Suppressor macrophage (primary cell): ENCODE measurements around the gene CCDC47.

ENCODE experiments used
- DNase-seq, 4 experiments: peaks; one replicate each; pipeline ENCODE4 v3.0.0-alpha.2; 2020 to 2022

CCDC47 gene

GRCh38 chr17:63780928-63781327 lies 7.5 kb upstream of the CCDC47 start:
- DNase-seq: no peak

DNA sequence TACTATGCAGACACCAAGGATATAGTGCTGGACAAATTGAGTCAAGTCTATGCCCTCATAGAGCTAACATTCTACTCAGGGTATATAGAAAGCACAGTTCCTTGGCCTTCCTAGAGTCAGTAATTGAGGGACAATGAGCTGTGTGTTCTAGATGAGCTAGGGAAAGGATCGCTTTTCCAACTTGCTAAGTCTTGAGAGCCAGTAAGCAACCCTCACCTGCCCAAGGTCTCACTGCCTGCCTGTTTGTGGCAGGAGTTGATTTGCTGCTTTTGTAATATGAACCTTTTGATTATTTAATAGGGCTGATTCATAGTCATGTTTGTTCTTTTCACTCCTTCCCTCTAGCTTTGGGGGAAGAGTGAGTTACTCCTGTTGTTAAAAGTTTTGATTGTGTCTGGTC lies 7.1 kb upstream of the CCDC47 start:
- DNase-seq: no peak

- DNase-seq: no peak
These were observed 2.0 kb upstream of the CCDC47 start for GRCh38 chr17:63775420-63775819.

GRCh38 chr17:63774969-63775265 lies 1.5 kb upstream of the CCDC47 start:
- peak; percentile 34 to 59 (median 53) for DNase-seq

DNA sequence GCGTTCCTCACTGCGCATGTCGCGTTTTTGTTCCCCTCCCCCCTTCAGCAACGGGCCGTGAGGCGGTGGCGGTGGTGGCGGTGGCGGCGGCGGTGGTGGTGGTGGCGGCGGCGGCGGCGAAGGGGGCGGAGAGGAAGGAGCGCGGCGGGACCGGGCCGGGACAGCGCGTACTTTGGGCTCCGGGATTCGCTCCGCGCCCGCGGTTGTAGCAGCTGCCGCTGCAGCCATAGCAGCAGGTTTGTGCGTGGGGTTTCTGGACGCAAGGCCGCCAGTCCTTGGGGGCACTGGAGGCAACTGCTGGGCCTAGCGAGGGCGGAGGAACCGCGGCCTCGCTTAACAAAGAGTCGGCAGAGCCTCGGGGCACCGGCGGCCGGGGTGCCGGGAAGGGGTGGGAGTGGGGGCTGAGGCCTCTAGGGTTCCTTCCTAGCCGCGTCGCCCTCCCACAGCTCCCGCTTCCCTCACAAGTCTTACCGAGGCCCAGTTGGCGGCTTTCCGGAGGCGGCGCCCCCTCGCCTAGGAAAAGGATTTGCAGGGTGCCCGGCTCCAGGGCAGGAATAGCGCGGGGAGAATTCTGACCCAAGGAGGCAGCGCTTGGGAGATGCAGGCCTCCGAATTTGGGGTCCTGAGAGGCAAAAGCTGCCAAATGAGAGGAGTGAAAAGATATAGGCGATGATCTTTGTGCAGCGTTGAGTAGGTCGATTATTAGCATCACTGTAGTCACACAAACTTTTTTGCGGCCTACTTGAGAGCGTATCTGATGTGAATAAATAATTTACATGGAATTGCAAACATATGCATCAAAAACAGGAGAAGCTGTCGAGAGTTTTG lies 958 bp upstream of the CCDC47 start, which contains the start of gene DDX42:
DDX42 (plus strand) TSS at position 30 of the 828 bp plus-strand sequence. CDS start 12,880 bp downstream, outside the sequence.
- peak in 3 of 4 experiments; percentile 48 to 95 (median 70) for DNase-seq

DNA sequence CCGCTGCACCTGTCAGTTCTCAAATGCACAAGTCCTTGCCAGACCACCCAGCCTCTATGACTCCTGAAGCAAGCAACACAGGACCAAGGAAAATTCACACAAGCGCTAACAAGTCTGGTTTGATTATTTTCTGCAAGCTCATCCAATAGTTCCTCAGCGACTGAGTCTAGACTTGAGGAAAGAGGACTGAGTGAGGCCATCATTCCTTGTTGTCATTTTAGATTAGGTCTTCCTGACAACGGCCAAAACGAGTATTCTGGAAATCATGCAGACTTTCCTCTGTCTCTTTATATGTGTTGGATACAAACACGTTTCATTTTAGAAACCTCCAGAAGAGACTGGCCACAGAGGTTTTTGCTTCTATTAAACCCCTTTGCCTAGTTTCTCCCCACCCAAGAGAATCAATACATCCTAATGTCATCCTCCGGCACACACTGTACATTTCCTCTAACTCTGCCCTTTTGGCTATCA lies 561 bp downstream of the CCDC47 start:
- peak; percentile 32 to 50 (median 38) for DNase-seq

- DNase-seq: no peak
These were observed 5.0 kb downstream of the CCDC47 start for GRCh38 chr17:63768433-63768832.

- no peak for DNase-seq
These were observed 6.6 kb downstream of the CCDC47 start for GRCh38 chr17:63766754-63767153.

DNA sequence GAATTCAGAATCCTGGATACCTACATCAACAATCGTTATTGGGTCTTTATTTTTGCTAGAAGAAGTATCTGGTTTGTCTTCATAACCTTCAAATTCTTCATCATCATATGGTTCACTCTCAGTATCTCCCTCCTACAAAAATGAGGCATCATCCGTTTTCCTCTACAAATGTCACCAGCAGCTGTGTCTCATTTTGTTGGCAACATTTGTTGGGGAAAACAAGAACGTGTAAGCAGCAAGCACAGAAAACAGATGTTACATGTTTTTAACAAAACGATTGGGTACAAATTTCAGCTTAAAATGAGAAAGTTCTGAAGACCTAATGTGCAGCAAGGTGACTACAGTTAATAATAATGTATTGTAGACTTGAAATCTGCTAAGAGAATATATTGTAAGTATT lies 8.7 kb downstream of the CCDC47 start:
- no peak for DNase-seq

- peak in 2 of 4 experiments; percentile 34 to 43 for DNase-seq
These were observed 11.0 kb downstream of the CCDC47 start for GRCh38 chr17:63762161-63763078.

DNA sequence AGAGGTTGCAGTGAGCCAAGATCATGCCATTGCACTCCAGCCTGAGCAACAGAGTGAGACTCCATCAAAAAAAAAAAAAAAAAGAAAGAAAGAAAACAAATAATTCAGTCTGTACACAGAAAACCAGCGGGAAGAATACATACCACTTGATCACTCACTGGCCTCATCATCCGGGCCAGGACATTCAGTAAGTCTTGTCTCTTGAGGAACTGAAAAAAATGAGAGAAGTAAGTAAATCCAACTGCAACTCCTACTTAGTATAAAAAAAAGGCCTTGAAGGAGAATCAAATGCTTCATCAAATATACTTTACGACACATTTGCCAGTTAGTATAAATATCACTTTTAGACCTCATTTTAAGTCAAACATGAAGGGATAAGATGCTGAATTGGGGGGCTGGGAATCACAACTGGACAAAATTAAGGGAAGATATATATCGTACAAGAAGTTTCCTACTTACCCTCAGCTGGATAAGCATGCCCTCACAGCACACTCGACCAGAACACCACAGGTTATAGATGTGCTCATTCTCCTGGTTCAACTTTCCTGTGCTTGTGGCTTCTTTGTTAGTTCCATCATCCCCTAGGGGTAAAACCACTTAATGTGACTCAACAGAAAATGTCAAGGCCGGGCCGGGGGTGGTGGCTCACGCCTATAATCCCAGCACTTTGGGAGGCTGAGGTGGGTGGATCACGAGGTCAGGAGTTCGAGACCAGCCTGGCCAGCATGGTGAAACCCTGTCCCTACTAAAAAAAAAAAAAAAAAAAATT lies 12.4 kb downstream of the CCDC47 start:
- DNase-seq: peak; percentile 36 to 68 (median 52)

- no peak for DNase-seq
These were observed 15.0 kb downstream of the CCDC47 start for GRCh38 chr17:63758428-63758827.

DNA sequence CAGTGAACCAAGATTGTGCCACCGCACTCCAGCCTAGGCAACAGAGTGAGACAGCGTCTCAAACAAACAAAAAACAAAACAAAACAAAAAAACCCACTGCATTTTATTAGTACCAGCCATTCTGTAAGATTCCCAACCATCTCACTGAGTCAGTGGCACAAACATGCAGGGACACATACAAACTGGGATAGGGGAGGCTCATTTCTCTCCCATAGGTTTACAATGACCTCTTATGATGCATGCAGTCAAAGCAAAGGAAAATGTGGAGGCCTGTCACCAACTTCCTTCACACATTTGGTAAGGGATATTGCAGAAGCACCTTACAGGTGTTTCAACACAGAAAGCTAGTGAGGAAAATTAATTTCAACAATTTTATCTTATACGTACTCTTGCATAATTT lies 19.4 kb downstream of the CCDC47 start:
- DNase-seq: no peak

DNA sequence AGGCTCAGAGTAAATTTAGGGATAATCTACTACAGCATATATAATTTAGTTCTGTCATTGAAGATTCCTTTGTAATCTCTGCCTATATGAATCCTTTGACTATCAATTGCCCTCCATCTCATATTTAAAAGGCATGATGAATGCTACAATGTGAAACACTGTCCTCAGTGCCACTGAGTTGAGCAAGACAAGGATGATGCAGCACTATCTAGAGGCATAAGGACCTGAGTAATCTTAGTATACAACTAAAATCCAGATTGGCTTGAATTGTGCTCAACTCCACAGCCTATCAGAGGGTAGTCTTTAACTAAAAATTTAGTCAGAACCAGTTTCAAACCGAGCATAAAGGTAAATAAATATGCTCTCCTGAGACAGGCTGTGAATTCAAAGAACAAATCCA lies 20.2 kb downstream of the CCDC47 start:
- peak; percentile 32 to 60 (median 48) for DNase-seq

GRCh38 chr17:63752707-63753106 lies 20.7 kb downstream of the CCDC47 start:
- no peak for DNase-seq

DNA sequence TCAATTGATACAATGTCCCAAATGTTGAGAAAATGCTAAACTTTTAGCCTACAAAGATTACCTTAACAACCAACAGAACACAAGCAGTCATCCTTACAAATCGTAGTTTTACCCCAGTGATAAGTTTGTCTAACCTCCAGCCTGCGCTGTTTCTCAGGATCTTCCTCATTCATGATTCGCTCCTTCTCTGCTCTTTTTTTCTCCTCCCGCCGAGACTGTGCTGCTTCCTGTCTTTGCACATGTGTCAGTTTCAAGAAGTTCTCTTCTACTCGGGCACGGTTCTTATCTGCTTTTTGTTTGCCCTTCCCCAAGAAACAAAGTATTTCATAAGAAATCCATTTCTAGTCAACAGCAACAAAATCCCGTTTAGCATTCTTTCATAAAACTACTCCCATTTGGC lies 21.6 kb downstream of the CCDC47 start:
- DNase-seq: peak; percentile 64 to 81 (median 78)

DNA sequence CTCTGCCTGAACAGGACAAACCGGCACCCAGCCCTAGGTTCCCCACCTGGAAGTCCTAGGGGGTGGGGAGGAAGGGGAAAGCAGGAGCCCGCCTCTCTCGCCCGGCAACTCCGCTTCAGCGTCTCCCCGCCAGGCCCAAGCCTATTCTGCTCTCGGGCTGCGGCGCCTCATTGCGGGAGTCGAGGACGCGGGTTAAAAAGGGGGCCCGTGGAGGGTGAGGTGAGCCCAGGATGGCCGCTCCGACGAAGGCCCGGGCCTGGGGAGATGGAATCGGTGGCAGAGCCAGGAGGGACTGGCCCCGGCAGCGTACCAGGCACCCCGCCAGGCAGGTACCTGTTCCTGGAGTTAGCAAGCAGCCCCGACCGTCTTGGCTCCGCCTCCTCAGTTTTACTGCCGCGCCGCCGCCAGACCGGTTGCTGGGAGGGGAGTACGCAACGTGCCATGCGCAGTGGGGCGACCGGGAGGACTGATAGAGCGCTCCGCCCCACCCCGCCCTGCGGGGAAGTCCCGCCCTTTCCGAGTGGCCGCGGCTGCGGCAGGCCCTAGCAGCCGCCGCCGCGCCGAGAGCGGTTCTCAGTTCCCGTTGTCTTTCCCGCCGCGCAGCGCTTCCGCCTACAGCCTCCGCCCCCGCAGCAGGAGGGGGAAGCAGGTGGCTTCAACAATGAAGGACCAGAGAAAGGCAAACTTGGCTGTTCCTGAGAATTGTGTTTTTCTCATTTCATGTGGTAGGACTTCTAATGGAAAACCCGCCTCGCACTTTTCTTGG lies 31.8 kb downstream of the CCDC47 start, which contains the start of gene STRADA:
STRADA (minus strand) TSS at position 392 of the 766 bp plus-strand sequence. CDS start 13,430 bp downstream, outside the sequence.
- peak; percentile 97 to 99 (median 98) for DNase-seq

DNA sequence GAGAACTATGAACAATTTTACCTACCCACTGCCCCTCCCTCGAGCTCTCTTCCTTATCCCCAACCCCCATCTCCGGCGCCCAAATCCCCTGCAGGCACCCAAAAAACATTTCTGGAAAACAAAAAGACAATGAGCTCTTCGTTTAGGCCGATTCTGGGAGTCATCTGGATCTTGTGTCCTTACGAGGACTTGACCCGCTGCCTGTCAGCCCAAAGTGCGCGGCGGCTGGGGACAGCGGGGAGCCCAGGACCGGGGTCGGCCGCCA lies 32.3 kb downstream of the CCDC47 start:
- peak in 3 of 4 experiments; percentile 47 to 69 (median 52) for DNase-seq

GRCh38 chr17:63740464-63741142 lies 32.8 kb downstream of the CCDC47 start:
- peak in 2 of 4 experiments; percentile 5 to 13 for DNase-seq

DNA sequence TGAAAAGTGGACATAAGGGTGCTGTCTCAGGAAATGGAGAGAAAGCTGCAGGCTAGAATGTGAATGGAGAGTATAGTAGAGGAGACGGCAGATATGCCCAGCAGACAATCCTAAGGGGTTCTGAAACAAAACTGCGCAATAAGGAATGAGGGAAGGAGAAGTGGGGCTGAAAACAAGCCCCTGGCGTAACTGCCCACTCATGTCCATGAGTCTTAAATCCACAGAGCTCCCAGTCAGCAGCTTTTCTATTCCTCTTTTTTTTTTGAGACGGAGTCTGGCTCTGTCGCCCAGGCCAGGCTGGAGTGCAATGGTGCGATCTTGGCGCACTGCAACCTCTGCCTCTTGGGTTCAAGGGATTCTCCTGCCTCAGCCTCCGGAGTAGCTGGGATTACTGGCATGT lies 37.7 kb downstream of the CCDC47 start:
- DNase-seq: peak in 3 of 4 experiments; percentile 46 to 55 (median 49)

GRCh38 chr17:63722403-63722802 lies 51.0 kb downstream of the CCDC47 start:
- DNase-seq: no peak
